Activated naive CD4-positive, alpha-beta T cell treated with anti-CD3 and anti-CD28 coated beads, Interleukin-2, amount 50 U/mL, for 72 hours (primary cell): ENCODE data around the gene FLOT2. TPM values are rescaled to one million over a fixed set of nuclear protein-coding genes. Genes with fewer than 3 reads are reported as not detected.
A peak's percentile ranks its signal among the peaks of the same experiment; 100 is the strongest.
"Not testable (repeated sequence)": the region's sequence is repeated elsewhere in the genome, so short reads cannot be mapped to it uniquely, and the experiment has no call there.

Source experiments
- ATAC-seq, 2 donors: fragments of 150-1000 bp; cut with Tn5 transposase; 2 replicates each; pipeline ENCODE4 v1.10.0; 2021; ENCODE audit warnings: mild to moderate bottlenecking in 2 of 2, moderate library complexity in 2 of 2
- DNase-seq, 2 donors: peaks; one replicate each; pipeline ENCODE4 v3.0.0; 2021 to 2022; ENCODE audit warnings: low spot score in 2 of 2
- H3K27ac Mint-ChIP-seq, 2 donors: one replicate each; pipeline ENCODE4 v1.8.0; 2022; ENCODE audit warnings: mild to moderate bottlenecking in 2 of 2, mixed read lengths in 2 of 2
- H3K36me3 Mint-ChIP-seq, 2 donors: one replicate each; pipeline ENCODE4 v1.8.0; 2022; ENCODE audit warnings: mixed read lengths in 2 of 2
- H3K9me3 Mint-ChIP-seq, 2 donors: one replicate each; pipeline ENCODE4 v1.8.0; 2022; ENCODE audit warnings: mixed read lengths in 2 of 2
- total RNA-seq, 2 donors: library from RNA; stranded (reverse); gene quantifications; one replicate each; pipeline ENCODE4 v1.2.3, GENCODE V29; 2022

Gene FLOT2
- total RNA-seq, 2 donors from 2014 or later, result 44.9 to 102 TPM

GRCh38 chr17:28887871-28888471 lies 9.6 kb downstream of the FLOT2 start:
- DNase-seq (no peak), ATAC-seq (no peak)
- Mint-ChIP-seq H3K36me3 (peaks cover 7 to 19% of the 10 kb centered on the region in 2 donors), H3K27ac (no peak overlapping the region), H3K9me3 (no peaks in the 10 kb centered on the region)

GRCh38 chr17:28885951-28886350 lies 11.6 kb downstream of the FLOT2 start:
- peak overlapping the region in 1 of 2 donors; percentile 17 for H3K27ac Mint-ChIP-seq
- H3K36me3 Mint-ChIP-seq, result peaks cover 0 to 3% of the 10 kb centered on the region in 2 donors
- no peak for DNase-seq
- no peak for ATAC-seq
- no peaks in the 10 kb centered on the region for H3K9me3 Mint-ChIP-seq

- no peak for ATAC-seq
- no peaks in the 10 kb centered on the region for H3K9me3 Mint-ChIP-seq
- no peak for DNase-seq
- H3K27ac Mint-ChIP-seq, result peak overlapping the region; percentile 12 to 55
- peaks cover 0 to under 1% of the 10 kb centered on the region in 2 donors for H3K36me3 Mint-ChIP-seq
Measured at GRCh38 chr17:28885363-28885762, 12.2 kb downstream of the FLOT2 start.

GRCh38 chr17:28883967-28884702 lies 13.4 kb downstream of the FLOT2 start:
- Mint-ChIP-seq H3K36me3 (peaks cover 0 to 7% of the 10 kb centered on the region in 2 donors), H3K27ac (peak overlapping the region in 1 of 2 donors; percentile 12), H3K9me3 (no peaks in the 10 kb centered on the region)
- ATAC-seq (no peak), DNase-seq (no peak)

GRCh38 chr17:28882154-28882895 lies 15.2 kb downstream of the FLOT2 start:
- ATAC-seq (no peak), DNase-seq (no peak)
- H3K9me3 Mint-ChIP-seq, result no peaks in the 10 kb centered on the region
- peaks cover 0 to 7% of the 10 kb centered on the region in 2 donors for H3K36me3 Mint-ChIP-seq
- peak overlapping the region in 1 of 2 donors; percentile 62 for H3K27ac Mint-ChIP-seq

- DNase-seq, result no peak
- Mint-ChIP-seq H3K9me3 (no peaks in the 10 kb centered on the region), H3K27ac (no peak overlapping the region), H3K36me3 (peaks cover 0 to 7% of the 10 kb centered on the region in 2 donors)
- no peak for ATAC-seq
Measured at GRCh38 chr17:28881533-28882056, 15.9 kb downstream of the FLOT2 start.

- no peak overlapping the region for H3K27ac Mint-ChIP-seq
- peaks cover 0 to 7% of the 10 kb centered on the region in 2 donors for H3K36me3 Mint-ChIP-seq
- DNase-seq, result no peak
- ATAC-seq, result no peak
- H3K9me3 Mint-ChIP-seq, result no peaks in the 10 kb centered on the region
Measured at GRCh38 chr17:28880572-28880945, 17.0 kb downstream of the FLOT2 start.

- Mint-ChIP-seq H3K36me3 (peaks cover 0 to 7% of the 10 kb centered on the region in 2 donors), H3K27ac (no peak overlapping the region), H3K9me3 (no peaks in the 10 kb centered on the region)
- ATAC-seq, result no peak
- DNase-seq, result no peak
Measured at GRCh38 chr17:28879886-28880571, 17.5 kb downstream of the FLOT2 start.

GRCh38 chr17:28878981-28879380 lies 18.6 kb downstream of the FLOT2 start:
- H3K9me3 Mint-ChIP-seq, result no peaks in the 10 kb centered on the region
- ATAC-seq (no peak), DNase-seq (no peak)
- H3K36me3 Mint-ChIP-seq, result peaks cover 0 to 7% of the 10 kb centered on the region in 2 donors
- peak overlapping the region in 1 of 2 donors; percentile 62 for H3K27ac Mint-ChIP-seq

- no peaks in the 10 kb centered on the region for H3K9me3 Mint-ChIP-seq
- H3K27ac Mint-ChIP-seq, result peak overlapping the region; percentile 16 to 62
- DNase-seq, result no peak
- H3K36me3 Mint-ChIP-seq, result peaks cover 0 to 7% of the 10 kb centered on the region in 2 donors
- ATAC-seq, result peak; percentile 74 to 80
Measured at GRCh38 chr17:28878158-28878910, 19.2 kb downstream of the FLOT2 start.

GRCh38 chr17:28877150-28877711 lies 20.3 kb downstream of the FLOT2 start:
- ATAC-seq, H3K36me3 Mint-ChIP-seq, DNase-seq, H3K9me3 Mint-ChIP-seq: not testable (repeated sequence)
- peak overlapping the region in 1 of 2 donors; percentile 62 for H3K27ac Mint-ChIP-seq

GRCh38 chr17:28875848-28876550 lies 21.5 kb downstream of the FLOT2 start:
- no peaks in the 10 kb centered on the region for H3K9me3 Mint-ChIP-seq
- peak; percentile 58 to 71 for ATAC-seq
- DNase-seq, result peak in 1 of 2 donors; percentile 27
- H3K36me3 Mint-ChIP-seq, result peaks cover 0 to 7% of the 10 kb centered on the region in 2 donors
- peak overlapping the region; percentile 46 to 58 for H3K27ac Mint-ChIP-seq

- DNase-seq (no peak), ATAC-seq (no peak)
- H3K27ac Mint-ChIP-seq, result no peak overlapping the region
- peaks cover 0 to under 1% of the 10 kb centered on the region in 2 donors for H3K36me3 Mint-ChIP-seq
- no peaks in the 10 kb centered on the region for H3K9me3 Mint-ChIP-seq
Measured at GRCh38 chr17:28874750-28875149, 22.8 kb downstream of the FLOT2 start.

GRCh38 chr17:28873839-28874238 lies 23.7 kb downstream of the FLOT2 start:
- ATAC-seq (no peak), DNase-seq (no peak)
- no peak overlapping the region for H3K27ac Mint-ChIP-seq
- no peaks in the 10 kb centered on the region for H3K36me3 Mint-ChIP-seq
- H3K9me3 Mint-ChIP-seq, result no peaks in the 10 kb centered on the region

GRCh38 chr17:28871056-28871579 lies 26.4 kb downstream of the FLOT2 start:
- Mint-ChIP-seq H3K27ac (peak overlapping the region; percentile 82 to 89), H3K9me3 (no peaks in the 10 kb centered on the region), H3K36me3 (no peaks in the 10 kb centered on the region)
- DNase-seq (peak in 1 of 2 donors; percentile 46), ATAC-seq (peak; percentile 82 to 92)
